ENCODE data around the gene FTO.

Gene FTO

GRCh38 chr16:53814801-53815200 is 110.8 kb downstream of the FTO start:
- H3K9me3 ChIP-seq (ENCODE audit: control insufficient read depth in 1 of 2, low read length in 2 of 2) = no peaks in the 10 kb centered on the region
- H3K36me3 ChIP-seq (ENCODE audit: control insufficient read depth in 1 of 2, insufficient read depth in 2 of 2, low read length in 2 of 2) = peaks cover 3 to 31% of the 10 kb centered on the region in 2 donors
- no peak overlapping the region for H3K4me3 ChIP-seq (ENCODE audit: low read depth in 1 of 2, low read length in 2 of 2)
- H3K27ac ChIP-seq (ENCODE audit: low read length) = no peak overlapping the region
- H3K27me3 ChIP-seq (ENCODE audit: low read depth, low read length) = no peaks in the 10 kb centered on the region
- H3K4me1 ChIP-seq (ENCODE audit: control insufficient read depth in 1 of 2, insufficient read depth in 2 of 2, low read length in 2 of 2) = no peaks in the 10 kb centered on the region

- no peak overlapping the region for H3K27ac ChIP-seq (ENCODE audit: low read length)
Observed at GRCh38 chr16:53816211-53816836, 112.4 kb downstream of the FTO start.

GRCh38 chr16:53817117-53817755 is 113.3 kb downstream of the FTO start:
- no peaks in the 10 kb centered on the region for H3K9me3 ChIP-seq (ENCODE audit: control insufficient read depth in 1 of 2, low read length in 2 of 2)
- H3K27me3 ChIP-seq (ENCODE audit: low read depth, low read length) = no peaks in the 10 kb centered on the region
- peaks cover 0 to 16% of the 10 kb centered on the region in 2 donors for H3K36me3 ChIP-seq (ENCODE audit: control insufficient read depth in 1 of 2, insufficient read depth in 2 of 2, low read length in 2 of 2)
- H3K27ac ChIP-seq (ENCODE audit: low read length) = no peak overlapping the region
- H3K4me3 ChIP-seq (ENCODE audit: low read depth in 1 of 2, low read length in 2 of 2) = no peak overlapping the region
- H3K4me1 ChIP-seq (ENCODE audit: control insufficient read depth in 1 of 2, insufficient read depth in 2 of 2, low read length in 2 of 2) = peaks cover 0 to 4% of the 10 kb centered on the region in 2 donors

More at GRCh38 chr16:53816211-53816836, 112.4 kb downstream of the FTO start:
- H3K4me3 ChIP-seq (ENCODE audit: low read depth in 1 of 2, low read length in 2 of 2) = no peak overlapping the region
- H3K27me3 ChIP-seq (ENCODE audit: low read depth, low read length) = no peaks in the 10 kb centered on the region
- no peaks in the 10 kb centered on the region for H3K4me1 ChIP-seq (ENCODE audit: control insufficient read depth in 1 of 2, insufficient read depth in 2 of 2, low read length in 2 of 2)
- H3K9me3 ChIP-seq (ENCODE audit: control insufficient read depth in 1 of 2, low read length in 2 of 2) = no peaks in the 10 kb centered on the region
- H3K36me3 ChIP-seq (ENCODE audit: control insufficient read depth in 1 of 2, insufficient read depth in 2 of 2, low read length in 2 of 2) = peaks cover 0 to 24% of the 10 kb centered on the region in 2 donors

- Histone ChIP-seq H3K4me3 (ENCODE audit: low read depth in 1 of 2, low read length in 2 of 2) (no peak overlapping the region), H3K27ac (ENCODE audit: low read length) (no peak overlapping the region), H3K27me3 (ENCODE audit: low read depth, low read length) (no peaks in the 10 kb centered on the region), H3K36me3 (ENCODE audit: control insufficient read depth in 1 of 2, insufficient read depth in 2 of 2, low read length in 2 of 2) (peaks cover 0 to 12% of the 10 kb centered on the region in 2 donors), H3K4me1 (ENCODE audit: control insufficient read depth in 1 of 2, insufficient read depth in 2 of 2, low read length in 2 of 2) (peaks cover 0 to 4% of the 10 kb centered on the region in 2 donors), H3K9me3 (ENCODE audit: control insufficient read depth in 1 of 2, low read length in 2 of 2) (no peaks in the 10 kb centered on the region)
Observed at GRCh38 chr16:53817812-53818550, 114.0 kb downstream of the FTO start.

- Histone ChIP-seq H3K4me3 (ENCODE audit: low read depth in 1 of 2, low read length in 2 of 2) (no peak overlapping the region), H3K27ac (ENCODE audit: low read length) (no peak overlapping the region), H3K4me1 (ENCODE audit: control insufficient read depth in 1 of 2, insufficient read depth in 2 of 2, low read length in 2 of 2) (peaks cover 0 to 4% of the 10 kb centered on the region in 2 donors), H3K36me3 (ENCODE audit: control insufficient read depth in 1 of 2, insufficient read depth in 2 of 2, low read length in 2 of 2) (peaks cover 6 to 7% of the 10 kb centered on the region in 2 donors), H3K9me3 (ENCODE audit: control insufficient read depth in 1 of 2, low read length in 2 of 2) (no peaks in the 10 kb centered on the region), H3K27me3 (ENCODE audit: low read depth, low read length) (no peaks in the 10 kb centered on the region)
Observed at GRCh38 chr16:53821487-53821886, 117.5 kb downstream of the FTO start.

GRCh38 chr16:53821957-53822625 is 118.1 kb downstream of the FTO start:
- peaks cover 0 to 4% of the 10 kb centered on the region in 2 donors for H3K4me1 ChIP-seq (ENCODE audit: control insufficient read depth in 1 of 2, insufficient read depth in 2 of 2, low read length in 2 of 2)
- H3K27me3 ChIP-seq (ENCODE audit: low read depth, low read length) = no peaks in the 10 kb centered on the region
- peaks cover 7 to 12% of the 10 kb centered on the region in 2 donors for H3K36me3 ChIP-seq (ENCODE audit: control insufficient read depth in 1 of 2, insufficient read depth in 2 of 2, low read length in 2 of 2)
- H3K9me3 ChIP-seq (ENCODE audit: control insufficient read depth in 1 of 2, low read length in 2 of 2) = no peaks in the 10 kb centered on the region
- H3K27ac ChIP-seq (ENCODE audit: low read length) = no peak overlapping the region
- no peak overlapping the region for H3K4me3 ChIP-seq (ENCODE audit: low read depth in 1 of 2, low read length in 2 of 2)

GRCh38 chr16:53822936-53823529 is 119.1 kb downstream of the FTO start:
- Histone ChIP-seq H3K36me3 (ENCODE audit: control insufficient read depth in 1 of 2, insufficient read depth in 2 of 2, low read length in 2 of 2) (peaks cover 7 to 13% of the 10 kb centered on the region in 2 donors), H3K9me3 (ENCODE audit: control insufficient read depth in 1 of 2, low read length in 2 of 2) (no peaks in the 10 kb centered on the region), H3K27ac (ENCODE audit: low read length) (no peak overlapping the region), H3K4me3 (ENCODE audit: low read depth in 1 of 2, low read length in 2 of 2) (no peak overlapping the region), H3K27me3 (ENCODE audit: low read depth, low read length) (no peaks in the 10 kb centered on the region), H3K4me1 (ENCODE audit: control insufficient read depth in 1 of 2, insufficient read depth in 2 of 2, low read length in 2 of 2) (peaks cover 0 to 4% of the 10 kb centered on the region in 2 donors)

GRCh38 chr16:53826658-53827057 is 122.7 kb downstream of the FTO start:
- Histone ChIP-seq H3K4me3 (ENCODE audit: low read depth in 1 of 2, low read length in 2 of 2) (no peak overlapping the region), H3K36me3 (ENCODE audit: control insufficient read depth in 1 of 2, insufficient read depth in 2 of 2, low read length in 2 of 2) (peaks cover 13% of the 10 kb centered on the region in 2 donors), H3K4me1 (ENCODE audit: control insufficient read depth in 1 of 2, insufficient read depth in 2 of 2, low read length in 2 of 2) (peaks cover 0 to 4% of the 10 kb centered on the region in 2 donors), H3K9me3 (ENCODE audit: control insufficient read depth in 1 of 2, low read length in 2 of 2) (no peaks in the 10 kb centered on the region), H3K27me3 (ENCODE audit: low read depth, low read length) (no peaks in the 10 kb centered on the region), H3K27ac (ENCODE audit: low read length) (no peak overlapping the region)

- Histone ChIP-seq H3K27ac (ENCODE audit: low read length) (no peak overlapping the region), H3K27me3 (ENCODE audit: low read depth, low read length) (no peaks in the 10 kb centered on the region), H3K4me3 (ENCODE audit: low read depth in 1 of 2, low read length in 2 of 2) (no peak overlapping the region), H3K9me3 (ENCODE audit: control insufficient read depth in 1 of 2, low read length in 2 of 2) (no peaks in the 10 kb centered on the region), H3K4me1 (ENCODE audit: control insufficient read depth in 1 of 2, insufficient read depth in 2 of 2, low read length in 2 of 2) (no peaks in the 10 kb centered on the region), H3K36me3 (ENCODE audit: control insufficient read depth in 1 of 2, insufficient read depth in 2 of 2, low read length in 2 of 2) (peaks cover 13% of the 10 kb centered on the region in 2 donors)
Observed at GRCh38 chr16:53827741-53828140, 123.8 kb downstream of the FTO start.

GRCh38 chr16:53829186-53829747 is 125.3 kb downstream of the FTO start:
- Histone ChIP-seq H3K27ac (ENCODE audit: low read length) (no peak overlapping the region), H3K4me3 (ENCODE audit: low read depth in 1 of 2, low read length in 2 of 2) (no peak overlapping the region), H3K4me1 (ENCODE audit: control insufficient read depth in 1 of 2, insufficient read depth in 2 of 2, low read length in 2 of 2) (no peaks in the 10 kb centered on the region)

More at GRCh38 chr16:53829186-53829747, 125.3 kb downstream of the FTO start:
- Histone ChIP-seq H3K27me3 (ENCODE audit: low read depth, low read length) (no peaks in the 10 kb centered on the region), H3K36me3 (ENCODE audit: control insufficient read depth in 1 of 2, insufficient read depth in 2 of 2, low read length in 2 of 2) (peaks cover 13% of the 10 kb centered on the region in 2 donors), H3K9me3 (ENCODE audit: control insufficient read depth in 1 of 2, low read length in 2 of 2) (no peaks in the 10 kb centered on the region)

Measured in muscle layer of duodenum (tissue), 2 donors.